IPS DF 6.9 (cell line): ENCODE data around the gene JSRP1.

Experiments
- DNase-seq: peaks from one replicate; pipeline ENCODE4 v3.0.0-alpha.2; 2013; ENCODE audit warnings: low read depth, low spot score
- H3K27ac ChIP-seq: one replicate; pipeline ENCODE4 v1.5.1; 2013; ENCODE audit warnings: low read length, control low read depth
- H3K27me3 ChIP-seq: 2 replicates; pipeline ENCODE4 v1.6.1; 2013; ENCODE audit warnings: mild to moderate bottlenecking, low read length; ENCODE audit not compliant: control insufficient read depth, insufficient read depth
- H3K36me3 ChIP-seq: 2 replicates; pipeline ENCODE4 v1.6.1; 2013; ENCODE audit warnings: low read length; ENCODE audit not compliant: control insufficient read depth, insufficient read depth
- H3K4me1 ChIP-seq: 2 replicates; pipeline ENCODE4 v1.6.1; 2013; ENCODE audit warnings: low read length; ENCODE audit not compliant: control insufficient read depth, insufficient read depth
- H3K4me3 ChIP-seq: 2 replicates; pipeline ENCODE4 v1.5.1; 2013; ENCODE audit warnings: mild to moderate bottlenecking, low read length
- H3K9me3 ChIP-seq: 2 replicates; pipeline ENCODE4 v1.6.1; 2013; ENCODE audit warnings: low read length, inconsistent platforms; ENCODE audit not compliant: control insufficient read depth, insufficient read depth
- WGBS: extraction: QIAGEN DNeasy Blood & Tissue Kit; methylation state at CpG from one replicate; pipeline ENCODE4 v1.1.7; 2013; ENCODE audit warnings: mixed read lengths, missing lambda C conversion rate; ENCODE audit not compliant: insufficient read length, insufficient coverage; 5-methylcytosine and 5-hydroxymethylcytosine counted together

JSRP1 gene

GRCh38 chr19:2224754-2225349 is 31.4 kb downstream of the JSRP1 start:
- Histone ChIP-seq H3K27me3 (no peaks in the 10 kb centered on the region), H3K27ac (no peak overlapping the region), H3K4me3 (no peak overlapping the region), H3K36me3 (peaks cover 51% of the 10 kb centered on the region), H3K9me3 (no peaks in the 10 kb centered on the region), H3K4me1 (no peaks in the 10 kb centered on the region)
- no CpG with 5 or more reads among the region's 13 CpGs for WGBS
- DNase-seq = no peak

DNA sequence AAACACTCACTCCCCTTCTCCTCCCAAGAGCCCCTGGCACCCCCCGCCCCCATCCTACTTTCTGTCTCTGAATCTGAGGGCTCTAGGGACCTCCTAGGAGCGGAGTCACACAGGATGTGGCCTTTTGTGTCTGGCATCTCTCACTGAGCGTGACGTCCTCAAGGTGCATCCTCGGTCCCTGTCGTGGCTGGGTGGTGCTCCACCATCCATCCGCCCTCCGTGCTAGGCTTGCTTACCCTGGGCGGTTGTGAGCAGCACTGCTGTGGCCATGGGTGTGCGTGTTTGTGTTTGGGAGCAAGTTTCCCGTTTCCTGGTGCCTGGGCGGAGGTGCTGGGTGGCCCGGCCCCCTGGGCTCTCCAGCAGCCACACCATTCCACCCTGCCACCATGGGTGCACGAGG is 32.3 kb downstream of the JSRP1 start:
- H3K27me3 ChIP-seq = no peaks in the 10 kb centered on the region
- no peak for DNase-seq
- no peak overlapping the region for H3K4me3 ChIP-seq
- WGBS = no CpG with 5 or more reads among the region's 14 CpGs
- peaks cover 48% of the 10 kb centered on the region for H3K36me3 ChIP-seq
- H3K27ac ChIP-seq = no peak overlapping the region
- H3K9me3 ChIP-seq = no peaks in the 10 kb centered on the region
- H3K4me1 ChIP-seq = no peaks in the 10 kb centered on the region

DNA sequence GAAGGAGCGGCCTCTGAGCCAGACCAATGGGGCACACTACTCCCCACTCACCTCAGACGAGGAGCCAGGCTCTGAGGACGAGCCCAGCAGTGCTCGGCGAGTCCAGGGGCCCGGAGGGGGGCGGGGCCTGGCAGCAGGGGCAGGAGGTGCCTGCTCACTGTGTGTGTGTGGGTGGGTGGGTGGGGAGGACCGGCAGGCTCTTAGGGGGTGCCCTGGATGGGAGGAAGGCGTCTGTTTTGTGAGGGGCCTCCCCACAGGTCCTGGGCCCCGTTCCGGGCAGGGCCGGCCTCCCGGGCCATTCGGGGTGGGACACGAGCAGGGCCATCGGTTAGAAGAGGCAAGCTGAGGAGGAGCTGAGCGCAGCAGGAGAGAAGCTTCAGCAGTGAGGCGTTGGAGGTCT is 32.8 kb downstream of the JSRP1 start:
- WGBS = no CpG with 5 or more reads among the region's 18 CpGs
- H3K9me3 ChIP-seq = no peaks in the 10 kb centered on the region
- no peak overlapping the region for H3K27ac ChIP-seq
- H3K4me3 ChIP-seq = no peak overlapping the region
- H3K36me3 ChIP-seq = peaks cover 43% of the 10 kb centered on the region
- H3K27me3 ChIP-seq = no peaks in the 10 kb centered on the region
- no peaks in the 10 kb centered on the region for H3K4me1 ChIP-seq
- no peak for DNase-seq

- DNase-seq = no peak
- Histone ChIP-seq H3K9me3 (no peaks in the 10 kb centered on the region), H3K4me3 (no peak overlapping the region), H3K36me3 (peaks cover 47% of the 10 kb centered on the region), H3K4me1 (no peaks in the 10 kb centered on the region), H3K27me3 (no peaks in the 10 kb centered on the region), H3K27ac (no peak overlapping the region)
- WGBS = no CpG with 5 or more reads among the region's 20 CpGs
These were observed 34.3 kb downstream of the JSRP1 start for GRCh38 chr19:2221918-2222317.

- DNase-seq = no peak
- Histone ChIP-seq H3K4me1 (no peaks in the 10 kb centered on the region), H3K36me3 (peaks cover 47% of the 10 kb centered on the region), H3K27me3 (no peaks in the 10 kb centered on the region), H3K4me3 (no peak overlapping the region), H3K9me3 (no peaks in the 10 kb centered on the region), H3K27ac (no peak overlapping the region)
- WGBS = no CpG with 5 or more reads among the region's 20 CpGs
These were observed 34.9 kb downstream of the JSRP1 start for GRCh38 chr19:2221250-2221831.

- Histone ChIP-seq H3K27ac (no peak overlapping the region), H3K9me3 (no peaks in the 10 kb centered on the region), H3K4me3 (no peak overlapping the region), H3K27me3 (no peaks in the 10 kb centered on the region), H3K36me3 (peaks cover 44% of the 10 kb centered on the region), H3K4me1 (no peaks in the 10 kb centered on the region)
- WGBS = no CpG with 5 or more reads among the region's 21 CpGs
- no peak for DNase-seq
These were observed 36.5 kb downstream of the JSRP1 start for GRCh38 chr19:2219726-2220125.

- Histone ChIP-seq H3K4me3 (no peak overlapping the region), H3K4me1 (no peaks in the 10 kb centered on the region), H3K9me3 (no peaks in the 10 kb centered on the region), H3K36me3 (peaks cover 47% of the 10 kb centered on the region), H3K27me3 (no peaks in the 10 kb centered on the region), H3K27ac (no peak overlapping the region)
- DNase-seq = no peak
- no CpG with 5 or more reads among the region's 22 CpGs for WGBS
These were observed 38.6 kb downstream of the JSRP1 start for GRCh38 chr19:2217591-2217990.

DNA sequence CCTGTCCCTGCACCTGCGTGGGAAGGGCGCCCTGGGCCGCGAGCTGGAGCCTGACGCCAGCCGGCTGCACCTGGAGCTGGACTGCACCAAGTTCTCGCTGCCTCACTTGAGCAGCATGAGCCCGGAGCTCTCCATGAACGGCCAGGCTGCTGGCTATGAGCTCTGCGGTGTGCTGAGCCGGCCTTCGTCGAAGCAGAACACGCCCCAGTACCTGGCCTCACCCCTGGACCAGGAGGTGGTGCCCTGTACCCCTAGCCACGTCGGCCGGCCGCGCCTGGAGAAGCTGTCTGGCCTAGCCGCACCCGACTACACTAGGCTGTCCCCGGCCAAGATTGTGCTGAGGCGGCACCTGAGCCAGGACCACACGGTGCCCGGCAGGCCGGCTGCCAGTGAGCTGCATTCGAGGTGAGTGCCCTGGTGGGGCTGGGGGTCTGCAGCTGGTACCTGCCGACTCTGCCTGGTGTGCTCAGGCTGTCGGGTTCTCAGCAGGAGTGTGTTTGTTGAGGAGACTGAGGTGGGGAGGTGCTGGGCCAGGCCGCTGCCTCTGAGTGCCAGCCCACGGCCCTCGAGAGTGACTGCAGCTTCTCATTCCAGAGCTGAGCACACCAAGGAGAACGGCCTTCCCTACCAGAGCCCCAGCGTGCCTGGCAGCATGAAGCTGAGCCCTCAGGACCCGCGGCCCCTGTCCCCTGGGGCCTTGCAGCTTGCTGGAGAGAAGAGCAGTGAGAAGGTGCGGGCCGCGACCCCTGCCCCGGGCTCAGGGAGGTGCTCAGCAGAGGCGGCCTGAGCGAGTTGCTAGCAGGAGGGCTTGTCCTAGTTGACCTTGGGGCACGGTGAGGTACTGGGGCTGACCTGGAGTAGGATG is 39.6 kb downstream of the JSRP1 start:
- peaks cover 46% of the 10 kb centered on the region for H3K36me3 ChIP-seq
- no peaks in the 10 kb centered on the region for H3K27me3 ChIP-seq
- no peaks in the 10 kb centered on the region for H3K4me1 ChIP-seq
- H3K4me3 ChIP-seq = no peak overlapping the region
- H3K27ac ChIP-seq = no peak overlapping the region
- no peak for DNase-seq
- no peaks in the 10 kb centered on the region for H3K9me3 ChIP-seq
- no CpG with 5 or more reads among the region's 43 CpGs for WGBS

DNA sequence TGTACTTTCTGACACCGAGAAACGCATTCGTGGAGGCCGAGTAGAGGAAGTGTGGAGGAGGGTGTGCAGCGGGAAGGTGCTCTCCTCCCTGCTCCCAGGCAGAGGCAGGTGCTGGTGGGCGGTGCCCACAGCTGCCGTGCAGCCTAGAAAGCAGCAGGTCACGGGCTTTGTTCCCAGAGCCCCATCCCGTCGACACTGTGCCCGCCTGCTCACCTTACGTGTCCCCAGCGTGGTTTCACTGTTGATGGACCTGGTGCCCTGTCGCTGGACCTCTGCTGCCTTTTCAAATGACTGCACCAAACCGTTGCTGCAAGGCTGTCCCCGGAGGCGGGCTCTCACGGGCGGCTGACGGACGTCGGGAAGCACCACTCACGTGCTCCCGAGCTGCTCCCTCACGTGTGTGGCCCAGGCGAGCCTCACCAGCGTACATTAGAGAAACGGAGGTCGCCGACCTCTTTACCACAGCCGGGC is 40.9 kb downstream of the JSRP1 start:
- Histone ChIP-seq H3K27me3 (no peaks in the 10 kb centered on the region), H3K9me3 (no peaks in the 10 kb centered on the region), H3K36me3 (peaks cover 53% of the 10 kb centered on the region), H3K4me3 (no peak overlapping the region), H3K27ac (no peak overlapping the region), H3K4me1 (no peaks in the 10 kb centered on the region)
- WGBS = no CpG with 5 or more reads among the region's 31 CpGs
- DNase-seq = no peak

DNA sequence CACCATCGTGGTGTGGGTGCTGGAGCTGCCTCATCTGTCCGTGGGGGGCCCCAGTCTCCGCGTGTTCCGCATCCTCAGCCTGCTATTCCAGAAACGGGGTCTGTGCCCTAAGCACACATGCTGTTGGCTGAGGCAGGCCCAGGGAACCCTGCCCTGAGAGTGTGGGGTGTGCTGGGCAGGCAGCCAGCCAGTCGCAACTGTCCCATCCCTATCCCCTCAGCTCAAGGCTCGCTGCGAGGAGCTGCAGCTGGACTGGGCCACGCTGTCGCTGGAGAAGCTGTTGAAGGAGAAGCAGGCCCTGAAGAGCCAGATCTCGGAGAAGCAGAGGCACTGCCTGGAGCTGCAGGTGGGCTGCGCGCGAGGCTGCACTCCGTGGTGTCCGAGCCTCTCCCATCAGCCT is 42.0 kb downstream of the JSRP1 start:
- WGBS = no CpG with 5 or more reads among the region's 17 CpGs
- no peak overlapping the region for H3K4me3 ChIP-seq
- H3K4me1 ChIP-seq = no peaks in the 10 kb centered on the region
- no peak for DNase-seq
- H3K27me3 ChIP-seq = no peaks in the 10 kb centered on the region
- H3K9me3 ChIP-seq = no peaks in the 10 kb centered on the region
- peaks cover 47% of the 10 kb centered on the region for H3K36me3 ChIP-seq
- no peak overlapping the region for H3K27ac ChIP-seq
